Suppressor macrophage treated with lipopolysaccharide for 1 hour (primary cell): ENCODE data around the gene HBM.
"Not testable (repeated sequence)": the region's sequence is repeated elsewhere in the genome, so short reads cannot be mapped to it uniquely, and the experiment has no call there.

Experiments
- DNase-seq, 3 donors: peaks; one replicate each; pipeline ENCODE4 v3.0.0-alpha.2; 2020 to 2022

HBM gene, protein sequence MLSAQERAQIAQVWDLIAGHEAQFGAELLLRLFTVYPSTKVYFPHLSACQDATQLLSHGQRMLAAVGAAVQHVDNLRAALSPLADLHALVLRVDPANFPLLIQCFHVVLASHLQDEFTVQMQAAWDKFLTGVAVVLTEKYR

DNA sequence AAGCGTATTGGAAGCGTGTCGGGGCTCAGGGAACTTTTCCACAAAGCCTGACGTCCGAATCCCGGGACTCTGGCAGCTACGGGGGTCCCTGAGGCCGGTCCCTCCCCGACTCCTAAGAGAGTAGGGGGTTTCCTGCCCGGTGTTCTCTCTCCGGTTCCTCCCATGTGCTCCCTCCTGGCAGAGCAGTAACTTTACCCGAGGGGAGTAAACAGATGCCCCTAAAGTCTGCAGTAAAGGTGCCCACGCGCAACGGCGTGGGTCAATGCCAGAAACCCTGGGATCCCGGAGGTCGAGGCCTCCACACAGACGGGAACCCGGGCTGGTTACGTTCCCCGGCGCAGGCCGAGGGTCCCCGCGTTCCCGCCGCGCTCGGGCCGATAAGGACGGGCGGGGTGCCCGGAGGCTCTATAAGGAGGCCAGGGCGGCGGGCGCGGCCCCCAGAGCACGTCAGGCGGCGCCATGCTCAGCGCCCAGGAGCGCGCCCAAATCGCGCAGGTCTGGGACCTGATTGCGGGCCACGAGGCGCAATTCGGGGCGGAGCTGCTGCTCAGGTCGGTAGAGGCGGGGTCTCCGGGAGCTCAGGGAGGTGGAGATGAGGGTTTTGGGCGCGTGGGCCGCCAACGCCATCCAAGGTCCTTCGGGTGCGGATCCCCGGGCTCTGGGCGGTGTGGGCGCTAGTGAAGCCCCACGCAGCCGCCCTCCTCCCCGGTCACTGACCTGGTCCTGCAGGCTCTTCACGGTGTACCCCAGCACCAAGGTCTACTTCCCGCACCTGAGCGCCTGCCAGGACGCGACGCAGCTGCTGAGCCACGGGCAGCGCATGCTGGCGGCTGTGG lies at the start of gene HBM:
Gene HBM, plus strand, starts transcription at position 440 of the 836 bp plus-strand sequence. Its CDS starts 20 bp downstream, at position 460.
- no peak for DNase-seq

DNA sequence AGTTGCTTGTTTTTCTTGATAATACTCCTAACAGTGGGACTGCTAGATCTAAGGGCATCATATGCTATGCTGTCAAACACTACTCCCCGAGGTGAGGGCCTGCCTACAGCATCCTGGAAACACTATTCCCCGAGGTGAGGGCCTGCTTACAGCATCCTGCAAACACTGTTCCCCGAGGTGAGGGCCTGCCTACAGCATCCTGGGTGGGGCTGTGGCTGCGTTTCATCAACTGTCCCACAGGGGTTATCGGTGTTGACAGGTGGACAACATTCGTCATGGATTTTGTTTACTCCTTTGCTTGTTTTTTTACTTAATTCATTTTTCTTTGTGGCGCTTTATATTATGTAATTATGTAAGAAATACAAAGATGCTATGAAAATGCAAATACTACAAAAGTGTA lies 49.8 kb upstream of the HBM start:
- no peak for DNase-seq

DNA sequence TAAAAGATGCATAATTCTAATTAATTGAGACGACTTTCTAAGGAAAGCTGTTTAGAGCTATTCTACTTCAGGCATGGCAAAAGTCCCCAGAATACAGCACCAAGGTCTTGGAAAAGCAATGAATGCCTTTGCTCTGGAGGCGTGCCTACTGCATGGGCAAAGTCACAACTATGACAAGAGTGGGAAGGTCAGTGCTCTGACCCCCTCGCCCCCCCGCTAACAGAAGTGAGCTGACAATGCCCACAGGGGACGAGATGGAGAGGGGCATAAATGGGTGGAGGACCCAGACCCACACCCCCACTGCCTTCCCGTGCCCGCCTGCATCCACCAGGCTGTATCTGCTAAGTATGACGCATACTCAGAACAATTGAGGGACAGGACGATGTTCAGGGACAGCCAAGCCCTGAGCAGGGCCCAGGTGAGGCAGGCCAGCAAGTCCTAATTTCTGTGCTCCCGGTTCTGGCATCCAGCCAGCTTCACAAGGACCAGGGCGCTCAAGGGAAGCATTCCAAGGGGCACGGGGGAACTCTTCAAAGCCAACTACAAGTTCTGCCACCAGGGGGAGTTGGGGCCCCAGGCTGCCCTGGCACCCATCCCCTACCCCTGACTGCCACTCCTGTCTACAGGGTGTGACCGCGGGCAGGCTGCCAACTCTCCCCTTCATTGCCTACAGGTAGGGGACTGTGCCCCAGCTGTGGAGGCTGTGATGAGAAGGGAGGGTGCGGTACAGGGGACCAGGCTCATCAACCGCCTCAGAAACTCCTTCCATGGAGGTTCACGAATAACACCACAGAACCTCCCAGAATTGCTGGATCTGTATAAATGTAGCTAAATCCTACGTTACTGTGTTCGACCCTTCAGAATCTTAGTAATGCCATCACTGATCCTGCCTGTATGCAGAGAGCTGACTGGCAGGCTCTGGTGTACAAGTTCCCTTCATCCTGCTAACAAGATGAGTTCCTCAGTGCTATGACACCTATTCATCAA lies 48.1 kb upstream of the HBM start:
- peak; percentile 68 to 86 (median 74) for DNase-seq

DNA sequence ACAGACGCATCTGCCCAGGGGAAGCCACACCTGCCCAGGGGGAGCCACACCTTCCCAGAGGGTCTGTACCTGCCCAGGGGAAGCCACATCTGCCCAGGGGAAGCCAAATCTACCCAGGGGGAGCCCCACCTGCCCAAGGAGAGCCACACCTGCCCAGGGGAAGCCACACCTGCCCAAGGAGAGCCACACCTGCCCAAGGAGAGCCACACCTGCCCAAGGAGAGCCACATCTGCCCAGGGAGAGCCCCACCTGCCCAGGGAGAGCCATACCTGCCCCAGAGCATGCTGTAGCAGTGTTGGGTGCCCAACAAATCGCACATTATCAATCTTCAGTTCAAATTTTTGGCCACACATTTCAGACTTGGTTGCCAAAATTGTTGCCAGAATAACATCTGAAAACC lies 46.9 kb upstream of the HBM start:
- DNase-seq: no peak

DNA sequence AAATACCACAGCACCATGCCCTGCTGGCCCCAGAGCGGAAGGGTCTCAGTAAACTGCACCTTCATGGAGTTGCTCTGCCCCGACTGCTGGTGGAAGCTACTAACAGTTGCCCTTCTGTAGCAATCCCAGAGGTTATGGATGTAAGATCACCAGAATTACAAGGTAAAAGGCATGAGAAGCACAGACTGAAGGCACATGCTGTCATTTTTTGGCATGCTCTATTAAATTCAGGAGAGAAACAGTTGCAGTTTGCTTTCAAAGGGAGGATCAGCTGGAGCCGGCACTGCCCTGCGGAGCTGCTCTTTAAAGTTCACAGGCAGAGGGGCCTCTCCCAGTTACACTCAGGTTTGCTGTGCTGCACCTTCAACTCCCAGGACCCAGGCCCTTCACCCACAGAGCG lies 46.5 kb upstream of the HBM start:
- no peak for DNase-seq

DNA sequence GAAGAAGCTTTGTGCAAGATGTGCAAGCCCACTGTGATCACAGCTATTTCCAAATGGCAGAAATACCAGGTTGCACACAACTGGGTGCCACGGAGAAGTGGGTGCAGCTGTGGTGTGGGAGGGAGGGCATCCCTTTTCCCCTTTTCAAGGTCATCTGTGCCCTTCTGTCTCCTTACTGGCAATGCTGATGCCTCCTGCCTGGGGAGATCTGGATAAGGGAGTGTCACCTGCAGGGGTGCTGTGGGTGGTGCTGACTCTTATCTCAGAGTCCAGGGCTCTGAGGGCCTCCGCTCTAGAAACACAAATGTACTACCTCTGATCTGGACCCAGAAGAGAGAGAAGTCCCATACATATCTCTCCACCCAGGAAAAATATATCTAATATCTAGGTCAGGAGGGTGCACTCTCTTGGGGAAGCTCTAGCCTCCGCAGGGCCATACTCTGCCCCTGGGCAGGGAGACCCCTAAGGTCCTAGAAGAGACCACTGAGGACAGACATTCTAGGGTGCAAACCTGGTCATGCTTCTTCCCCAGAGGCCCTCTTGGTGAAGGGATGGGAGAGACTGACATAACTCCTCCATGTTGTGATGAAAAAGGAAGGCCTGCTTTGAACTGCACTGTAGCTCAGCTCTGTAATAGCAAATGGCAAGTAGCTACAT lies 45.8 kb upstream of the HBM start:
- DNase-seq: peak in 1 of 3 donors; percentile 10

DNA sequence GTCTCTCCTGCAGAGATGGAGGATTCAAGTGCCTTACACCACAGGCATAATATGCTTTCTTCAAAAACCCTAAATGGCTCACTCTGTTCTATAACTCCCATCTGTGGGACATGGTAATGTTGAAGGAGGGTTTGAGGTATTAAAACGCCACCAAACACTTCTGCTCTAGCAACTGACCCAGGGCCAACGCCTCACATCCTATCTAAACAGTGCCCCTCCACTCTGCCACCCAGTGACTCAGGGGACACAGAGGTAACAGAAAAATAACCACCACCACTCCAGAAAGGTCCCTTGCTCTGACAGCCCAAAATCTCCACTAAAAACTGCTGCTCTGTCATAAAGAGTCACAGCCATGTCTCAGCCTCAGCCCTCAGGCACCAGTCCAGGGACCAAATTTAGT lies 45.0 kb upstream of the HBM start:
- no peak for DNase-seq

DNA sequence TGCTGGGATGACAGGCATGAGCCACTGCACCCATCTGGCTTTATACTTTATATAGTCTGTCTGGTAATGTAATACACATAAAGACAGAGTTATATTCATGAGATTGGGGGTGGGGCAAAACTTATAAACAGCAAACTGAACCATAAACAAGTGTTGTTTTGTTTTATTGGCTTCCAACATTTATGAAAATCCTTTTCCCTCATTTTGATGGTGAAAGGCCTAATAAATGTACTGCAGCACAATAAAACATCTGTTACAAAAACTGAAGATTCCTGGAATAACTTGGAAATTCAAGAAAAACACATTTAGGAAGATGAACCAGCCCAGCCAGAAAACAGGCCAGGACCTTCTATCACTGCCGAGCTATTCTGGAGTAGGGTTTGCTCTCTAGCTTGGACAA lies 43.4 kb upstream of the HBM start:
- no peak for DNase-seq

DNA sequence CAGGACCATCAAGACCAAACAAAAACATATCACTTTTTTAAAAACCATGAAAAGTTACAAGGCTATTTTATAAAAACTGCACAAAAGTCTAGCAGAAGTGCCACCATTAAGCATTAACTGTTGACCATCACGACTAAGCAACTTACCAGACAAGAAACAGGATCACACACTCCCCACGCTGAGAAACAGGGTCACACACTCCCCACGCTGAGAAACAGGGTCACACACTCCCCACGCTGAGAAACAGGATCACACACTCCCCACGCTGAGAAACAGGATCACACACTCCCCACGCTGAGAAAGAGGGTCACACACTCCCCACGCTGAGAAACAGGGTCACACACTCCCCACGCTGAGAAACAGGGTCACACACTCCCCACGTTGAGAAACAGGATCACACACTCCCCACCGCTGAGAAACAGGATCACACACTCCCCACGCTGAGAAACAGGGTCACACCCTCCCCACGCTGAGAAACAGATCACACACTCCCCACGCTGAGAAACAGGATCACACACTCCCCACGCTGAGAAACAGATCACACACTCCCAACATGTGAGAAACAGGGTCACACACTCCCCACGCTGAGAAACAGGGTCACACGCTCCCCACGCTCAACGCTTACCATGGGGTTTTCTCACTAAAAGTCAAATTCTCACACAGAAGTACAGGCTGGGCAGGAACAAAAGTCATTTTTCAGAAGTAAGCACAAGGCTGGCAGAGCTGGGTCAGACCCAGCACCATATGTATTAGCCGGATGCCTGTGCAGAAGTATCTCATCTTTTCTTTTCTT lies 42.0 kb upstream of the HBM start:
- not testable (repeated sequence) for DNase-seq

DNA sequence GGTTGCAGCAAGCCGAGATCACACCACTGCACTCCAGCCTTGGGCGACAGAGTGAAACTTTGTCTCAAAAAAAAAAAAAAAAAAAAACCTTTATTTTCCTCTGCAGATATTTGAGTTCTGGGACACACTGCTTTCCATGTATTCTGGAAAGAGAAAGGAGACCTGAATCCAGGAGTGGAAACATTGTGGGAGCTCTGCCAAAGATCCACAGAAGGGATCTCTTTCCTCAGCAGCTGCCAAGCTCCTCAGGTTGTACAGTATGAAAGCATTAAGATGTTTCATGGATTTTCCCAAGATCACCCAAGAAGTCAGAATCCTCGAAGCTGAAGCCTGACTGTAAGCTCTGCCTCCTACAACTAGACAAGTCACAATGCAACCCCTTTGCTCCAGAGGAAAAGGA lies 40.8 kb upstream of the HBM start:
- DNase-seq: no peak

DNA sequence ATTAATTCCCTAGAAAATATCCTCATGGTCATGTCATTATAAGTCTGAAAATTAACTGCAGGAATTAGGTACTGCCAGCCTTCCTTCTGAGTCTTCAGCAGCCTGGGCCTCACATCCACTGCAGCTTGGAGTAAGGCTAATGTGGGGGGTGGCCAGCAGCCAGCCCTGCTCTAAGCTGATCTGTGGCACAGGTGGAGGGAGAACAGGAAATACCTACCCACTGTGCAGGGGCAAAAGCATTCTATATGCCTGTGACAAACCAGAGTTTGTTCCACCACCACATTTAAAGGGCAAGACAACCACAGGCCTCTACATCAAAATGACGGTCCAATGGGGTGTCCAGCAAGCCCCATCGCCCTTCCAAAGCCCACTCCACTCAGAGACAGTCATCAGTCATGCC lies 36.7 kb upstream of the HBM start:
- DNase-seq: no peak

DNA sequence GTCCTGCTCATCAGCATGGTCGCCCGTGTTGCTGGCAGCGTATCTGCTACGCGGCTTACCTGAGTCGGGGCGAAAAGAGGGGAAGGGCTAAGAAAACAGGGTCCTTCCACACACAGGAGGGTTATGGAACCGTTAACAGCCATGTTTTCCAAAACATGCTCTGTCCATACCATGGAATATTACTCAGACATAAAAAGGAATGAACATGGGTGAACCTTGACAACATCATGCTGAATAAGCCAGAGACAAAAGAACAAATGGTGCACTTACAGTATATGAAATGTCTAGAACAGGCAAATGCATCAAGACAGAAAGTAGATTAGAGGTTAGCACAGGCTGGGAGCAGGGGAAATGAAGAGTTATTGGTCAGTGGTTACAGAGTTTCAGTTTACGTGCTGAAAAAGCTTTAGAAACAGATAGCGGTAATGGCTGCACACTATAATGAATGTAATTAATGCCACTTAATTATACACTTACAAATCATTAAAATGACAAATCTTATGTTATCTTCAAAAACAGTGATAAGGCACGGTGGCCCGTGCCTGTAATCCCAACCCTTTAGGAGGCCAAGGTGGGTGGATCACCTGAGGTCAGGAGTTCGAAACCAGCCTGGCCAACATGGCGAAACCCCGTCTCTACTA lies 35.1 kb upstream of the HBM start:
- no peak for DNase-seq

DNA sequence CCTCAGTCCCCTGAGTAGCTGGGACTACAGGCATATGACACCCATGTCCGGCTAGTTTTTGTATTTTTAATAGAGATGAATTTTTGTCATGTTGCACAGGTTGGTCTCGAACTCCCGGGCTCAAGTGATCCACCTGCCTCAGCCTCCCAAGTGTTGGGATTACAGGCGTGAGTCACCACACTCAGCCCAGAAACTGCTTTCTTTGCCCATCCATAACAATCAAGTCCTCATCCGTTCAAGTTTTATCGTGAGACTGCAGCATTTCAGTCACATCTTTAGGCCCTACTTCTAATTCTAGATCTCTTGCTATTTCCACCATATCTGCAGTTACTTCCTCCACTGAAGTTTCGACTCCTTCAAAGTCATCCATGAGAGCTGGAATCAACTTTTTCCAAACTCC lies 33.7 kb upstream of the HBM start:
- no peak for DNase-seq

DNA sequence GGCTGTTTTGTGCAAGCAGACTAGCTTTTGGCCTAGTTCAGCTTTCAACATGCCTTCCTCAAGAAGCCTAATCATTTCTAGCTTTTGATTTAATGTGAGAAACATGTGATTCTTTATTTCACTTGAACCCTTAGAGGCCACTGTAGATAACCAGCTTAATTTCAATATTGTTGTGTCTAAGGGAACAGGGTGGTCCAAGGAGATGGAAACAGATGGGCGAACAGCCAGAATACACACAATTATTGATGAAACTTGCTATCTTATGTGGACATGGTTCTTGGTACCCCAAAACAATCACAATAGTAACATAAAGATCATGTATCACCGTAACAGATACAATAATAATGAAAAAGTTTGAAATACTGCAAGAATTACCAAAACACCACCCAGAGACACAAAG lies 32.1 kb upstream of the HBM start:
- DNase-seq: no peak

DNA sequence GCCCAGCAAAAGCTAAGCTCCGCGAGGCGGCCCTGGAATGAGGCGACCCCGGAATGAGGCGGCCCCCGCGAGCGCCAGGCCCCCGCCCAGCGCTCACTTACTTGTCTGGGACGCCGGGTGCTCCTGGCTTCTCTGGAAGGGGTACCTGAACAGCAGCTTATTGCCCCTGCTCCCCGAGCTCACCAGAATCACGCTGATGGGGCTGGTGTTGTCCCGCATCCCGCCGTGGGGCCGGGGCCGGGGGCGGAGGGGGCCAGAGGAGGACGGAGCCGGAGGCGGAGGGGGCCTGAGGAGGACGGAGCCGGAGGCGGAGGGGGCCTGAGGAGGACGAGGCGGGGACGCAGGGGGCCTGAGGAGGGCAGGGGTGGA lies 27.7 kb upstream of the HBM start:
- peak in 2 of 3 donors; percentile 14 to 25 for DNase-seq

DNA sequence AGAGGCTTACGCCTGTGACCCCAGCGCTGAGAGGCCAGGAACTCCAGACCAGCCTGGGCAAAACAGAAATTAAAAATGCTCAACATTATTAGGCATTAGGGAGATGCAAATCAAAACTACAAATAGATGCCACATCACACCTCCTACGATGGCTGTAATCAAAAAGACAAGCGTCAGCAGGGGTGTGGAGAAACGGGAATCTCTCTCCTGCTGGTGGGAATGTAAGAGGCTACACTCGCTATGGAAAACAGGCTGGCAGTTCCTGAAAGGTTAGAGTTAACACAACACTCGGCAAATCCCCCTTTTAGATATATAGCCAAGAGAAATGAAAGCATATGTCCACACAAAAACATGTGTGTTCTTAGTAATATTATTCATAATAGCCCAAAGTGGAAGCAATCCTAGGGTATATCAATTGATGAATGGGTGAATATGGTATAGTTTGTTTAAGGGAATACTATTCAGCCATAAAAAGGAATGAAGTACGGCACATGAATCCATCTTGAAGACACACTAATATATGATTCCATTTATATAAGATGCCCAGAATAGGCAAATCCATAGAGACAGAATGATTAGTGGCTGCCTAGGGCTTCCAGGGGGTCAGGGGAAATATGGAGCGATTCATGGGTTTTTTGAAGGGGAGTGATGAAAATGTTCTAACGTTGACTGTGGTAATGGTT lies 25.5 kb upstream of the HBM start:
- DNase-seq: no peak

DNA sequence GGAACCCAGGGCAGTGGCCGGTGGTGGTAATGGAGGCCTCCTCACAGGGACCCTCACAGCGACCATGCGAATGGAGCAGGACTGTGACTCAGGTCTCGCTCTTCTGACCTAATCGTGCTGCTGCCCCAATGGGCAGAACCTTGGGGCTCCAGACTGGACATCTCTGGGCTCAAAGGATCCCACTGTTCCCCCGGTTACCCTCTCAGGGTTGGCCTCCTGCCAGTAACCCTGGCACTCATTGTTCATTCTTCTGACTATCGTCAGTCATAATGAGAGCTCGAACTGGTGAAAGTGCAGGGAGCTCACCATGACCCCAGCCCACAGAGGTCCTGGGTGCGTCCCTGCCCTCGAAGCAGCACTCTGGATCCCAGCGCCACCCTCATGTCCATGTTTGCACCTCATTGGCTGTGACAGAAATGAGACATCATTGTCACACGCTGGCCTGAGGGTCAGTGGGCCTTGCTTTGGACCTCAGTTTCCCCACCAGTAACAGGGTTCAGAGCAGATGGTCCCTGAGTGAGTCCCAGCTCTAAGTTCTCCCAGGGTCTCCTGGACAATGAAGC lies 23.3 kb upstream of the HBM start:
- DNase-seq: no peak

DNA sequence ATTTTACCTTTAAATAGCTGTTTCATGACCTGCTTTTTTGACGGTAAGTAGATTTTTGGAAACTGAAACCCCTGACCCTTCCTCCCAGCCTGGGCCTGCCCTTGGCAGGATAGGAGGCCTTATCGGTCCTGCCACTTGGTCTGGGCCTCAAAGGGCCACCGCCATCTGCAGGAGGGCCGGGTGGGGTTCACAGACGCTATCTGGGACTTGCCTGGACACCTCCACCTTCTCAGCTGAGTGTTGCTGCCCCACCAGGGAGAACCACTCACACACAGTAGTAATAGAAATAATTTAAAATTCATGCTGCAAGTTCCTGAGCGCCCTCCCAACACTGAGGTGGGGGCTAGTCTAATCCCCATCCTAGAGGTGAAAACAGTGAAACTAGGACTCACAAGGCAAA lies 22.7 kb upstream of the HBM start:
- no peak for DNase-seq

DNA sequence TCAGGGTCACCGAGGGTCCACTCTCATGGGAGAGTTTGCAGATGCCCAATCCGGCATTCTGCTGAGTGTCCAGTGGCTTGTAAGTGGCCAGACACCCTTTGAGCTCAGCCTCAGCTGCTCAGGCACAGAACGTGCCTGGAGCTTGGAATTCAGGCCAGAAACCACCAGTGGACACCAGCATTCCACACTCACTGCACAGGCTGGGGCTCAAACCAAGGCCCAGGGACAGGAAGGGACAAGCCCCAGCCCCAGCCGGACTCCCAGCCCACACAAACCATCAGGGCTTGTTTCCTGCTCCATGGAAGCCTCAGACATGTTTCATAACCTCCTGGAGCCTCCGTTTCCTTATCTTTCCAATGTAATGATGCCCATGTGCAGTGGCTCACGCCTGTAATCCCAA lies 22.3 kb upstream of the HBM start:
- no peak for DNase-seq

DNA sequence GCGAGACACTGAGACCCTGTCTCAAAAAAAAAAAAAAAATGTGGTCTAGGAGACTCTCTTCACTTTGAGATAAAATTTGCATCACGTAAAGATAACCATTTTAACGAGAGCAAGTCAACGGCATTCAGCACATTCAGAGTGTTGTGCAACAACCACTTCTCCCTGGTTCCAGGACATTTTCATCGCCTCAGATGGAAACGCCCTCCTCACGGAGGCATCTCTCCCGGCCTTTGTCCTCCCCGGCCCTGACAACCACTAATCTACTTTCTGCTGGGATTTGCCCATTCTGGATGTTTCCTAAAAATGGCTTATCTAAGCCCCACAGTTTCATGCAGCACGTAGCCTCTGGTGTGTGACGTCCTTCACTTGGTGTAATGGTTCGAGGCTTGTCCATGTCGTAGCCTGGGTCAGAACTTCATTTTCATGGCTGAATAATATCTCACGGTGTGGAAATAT lies 21.0 kb upstream of the HBM start:
- DNase-seq: no peak

DNA sequence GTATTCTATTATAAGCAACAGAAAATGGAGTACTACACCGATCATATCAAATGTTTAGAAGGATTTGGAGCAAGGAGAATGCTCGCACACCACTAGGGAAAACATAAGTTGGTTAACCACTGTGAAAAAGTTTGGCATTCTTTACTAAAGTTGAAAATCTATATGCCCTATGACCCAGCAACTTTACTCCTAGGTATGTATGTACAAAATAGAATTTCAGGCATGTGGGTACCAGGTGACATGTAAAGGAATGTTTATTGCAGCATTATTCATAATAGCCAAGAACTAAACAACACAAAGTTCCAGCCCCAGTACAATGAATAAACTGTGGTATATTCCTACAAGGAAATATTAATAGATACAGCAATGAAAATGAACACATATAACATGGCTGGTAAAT lies 19.1 kb upstream of the HBM start:
- DNase-seq: no peak
